Kidney tubule cell (primary cell): ENCODE measurements around the gene EPS15.

Source experiments
- DNase-seq: peaks from one replicate; pipeline ENCODE4 v3.0.0-alpha.2; 2018; ENCODE audit warnings: low spot score

Gene EPS15

DNA sequence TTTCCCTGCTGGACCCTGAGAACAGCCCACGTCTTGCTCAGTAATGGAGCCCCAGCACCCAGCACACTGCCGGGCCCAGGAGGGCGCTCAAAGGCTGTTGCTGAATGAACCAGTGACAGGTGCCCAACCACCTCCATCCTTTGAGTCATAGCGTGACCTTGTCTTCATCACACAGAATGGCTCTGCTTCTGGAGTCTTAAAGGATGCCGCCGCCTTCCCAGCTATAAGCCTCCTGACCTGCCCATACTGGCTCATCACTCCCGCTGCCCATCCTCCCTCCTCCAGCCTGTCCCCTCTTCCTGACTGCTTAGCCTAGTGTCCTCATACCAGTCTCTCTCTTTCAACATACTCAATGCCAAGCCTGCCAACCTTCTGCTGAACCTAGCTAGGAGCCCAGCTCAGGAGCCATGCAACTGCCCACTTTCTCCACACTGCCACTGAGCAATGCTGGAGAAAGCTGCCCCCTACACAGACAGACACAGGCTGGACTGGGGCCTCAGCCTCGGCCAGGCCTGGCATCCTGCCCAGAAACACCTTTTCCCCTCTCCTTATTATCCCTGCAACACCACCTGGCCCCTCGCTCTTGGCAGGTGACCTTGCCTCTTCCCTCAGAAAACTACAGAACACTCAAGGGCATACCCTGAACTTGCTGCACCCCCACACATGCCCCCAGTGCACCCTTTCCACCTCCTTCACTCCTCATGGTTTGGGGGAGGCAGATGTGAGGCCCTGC is 202.8 kb downstream of the EPS15 start:
- DNase-seq, result peak; percentile 64

- no peak for DNase-seq
These were observed 204.1 kb downstream of the EPS15 start for GRCh38 chr1:51314974-51315373.

GRCh38 chr1:51313961-51314777 is 204.9 kb downstream of the EPS15 start:
- peak; percentile 94 for DNase-seq

GRCh38 chr1:51313268-51313852 is 205.7 kb downstream of the EPS15 start:
- DNase-seq, result peak; percentile 37

DNA sequence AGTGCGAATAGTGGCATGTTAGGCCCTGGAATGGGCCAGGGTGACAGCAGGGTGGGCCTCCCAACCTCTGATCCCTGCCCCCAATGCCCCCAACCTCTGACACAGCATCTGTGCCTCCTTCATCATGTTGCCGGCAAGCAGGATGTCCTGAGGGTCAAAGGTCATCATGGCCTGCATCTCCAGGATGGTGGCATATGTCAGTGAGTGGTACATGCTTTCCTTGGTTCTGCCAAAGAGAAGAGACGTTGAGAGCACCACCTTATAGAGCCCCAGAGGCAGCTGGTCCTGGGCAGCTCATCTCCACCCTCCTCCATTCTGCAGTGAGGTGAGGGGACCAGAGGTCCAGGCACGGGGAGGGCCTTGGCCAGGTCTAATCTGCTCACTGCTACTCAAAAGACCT is 206.3 kb downstream of the EPS15 start:
- no peak for DNase-seq

DNA sequence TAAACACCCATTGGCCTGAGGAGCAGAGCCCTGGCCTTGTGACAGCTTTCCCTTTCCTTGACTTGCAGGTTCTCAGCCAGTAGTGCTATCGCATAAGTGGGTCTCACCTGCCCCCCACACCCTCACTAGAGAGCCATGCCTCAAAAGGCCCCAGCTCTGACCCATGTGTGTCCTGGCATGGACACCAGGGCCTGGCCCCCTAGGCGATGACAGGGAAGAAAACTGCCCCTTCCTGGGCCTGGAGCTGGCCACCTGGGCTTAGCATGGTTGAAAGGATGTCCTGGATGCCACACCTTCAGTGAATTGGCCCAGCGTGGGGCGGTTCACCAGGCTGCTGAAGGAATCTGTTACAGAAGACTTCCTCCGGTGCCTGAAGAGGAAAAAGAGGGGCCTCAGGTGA is 207.2 kb downstream of the EPS15 start:
- no peak for DNase-seq

GRCh38 chr1:51310871-51311613 is 208.0 kb downstream of the EPS15 start:
- DNase-seq, result no peak

GRCh38 chr1:51309291-51309690 is 209.8 kb downstream of the EPS15 start:
- no peak for DNase-seq

- no peak for DNase-seq
These were observed 210.4 kb downstream of the EPS15 start for GRCh38 chr1:51308636-51309035.

DNA sequence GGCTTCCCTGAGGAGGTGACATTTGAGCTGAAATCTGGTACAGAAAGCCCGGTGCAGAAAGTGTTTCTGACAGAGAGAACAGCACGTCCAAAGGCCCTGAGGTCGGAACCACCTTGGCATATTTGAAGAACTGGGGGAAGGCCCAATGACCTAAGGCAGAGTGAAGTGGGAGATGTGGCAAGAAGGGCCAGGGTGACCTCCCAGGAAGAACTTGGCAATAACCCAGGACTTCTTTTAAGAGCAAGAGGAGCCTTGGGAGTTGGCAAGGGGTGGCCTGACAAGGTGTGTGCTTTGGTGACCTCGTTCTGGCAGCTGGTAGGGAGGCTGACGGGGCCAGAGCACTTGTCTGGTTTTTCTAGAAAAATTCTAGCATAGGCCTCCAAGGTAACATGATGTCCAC is 212.1 kb downstream of the EPS15 start:
- peak; percentile 42 for DNase-seq

DNA sequence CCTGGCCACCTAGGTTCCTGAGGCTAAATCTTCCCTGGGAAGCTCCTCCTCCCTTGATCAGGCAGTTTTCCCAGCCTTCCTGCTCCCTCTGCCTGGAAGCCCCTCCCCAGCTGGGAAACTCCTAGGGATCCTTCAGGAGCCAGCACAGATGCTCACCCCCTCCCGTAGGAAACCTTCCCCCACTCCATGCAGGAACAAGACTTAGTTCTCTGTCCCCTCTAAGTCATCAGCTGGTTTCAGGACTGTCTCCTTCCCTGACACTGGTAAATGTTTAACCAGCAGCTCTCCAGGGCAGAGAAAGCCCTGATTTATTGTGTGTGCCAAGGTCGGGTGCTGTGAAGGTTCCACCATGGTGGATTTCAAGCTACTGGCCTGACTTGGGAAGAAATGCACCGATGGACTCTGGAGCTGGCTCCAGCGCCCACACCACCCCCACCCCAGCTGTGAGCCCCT is 213.7 kb downstream of the EPS15 start:
- DNase-seq, result peak; percentile 92

DNA sequence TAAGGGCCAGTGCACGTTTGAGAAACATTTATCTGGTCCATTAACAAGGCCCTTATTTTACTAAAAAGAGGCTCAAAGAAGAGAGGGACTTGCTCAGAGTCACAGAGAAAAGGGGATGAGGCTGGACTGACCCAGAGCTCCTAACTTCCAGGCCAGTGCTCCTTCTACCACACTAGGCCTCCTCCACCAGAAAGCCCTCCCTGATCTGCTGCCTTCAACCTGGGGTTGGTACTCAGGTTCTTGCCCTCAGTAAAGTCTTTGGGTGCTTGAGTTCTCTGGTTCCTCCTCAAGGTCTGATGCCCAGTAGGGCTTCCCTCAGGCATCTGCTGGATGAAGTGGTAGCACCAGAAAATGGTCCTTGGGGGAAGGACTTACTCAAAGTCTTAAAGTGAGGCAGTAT is 214.7 kb downstream of the EPS15 start:
- DNase-seq, result no peak
